Fibroblast of pulmonary artery (primary cell): ENCODE measurements around the gene AIF1.

Source experiments
- DNase-seq: peaks from one replicate; pipeline ENCODE4 v3.0.0-alpha.2; 2010; ENCODE audit warnings: low read depth
- H3K4me3 ChIP-seq: replicated peaks from 2 replicates; pipeline ENCODE4 v1.5.1; 2011; ENCODE audit warnings: low read depth, mild to moderate bottlenecking, control low read depth, low read length, moderate library complexity
- TF ChIP-seq, protein P1 (sequence below): IDR thresholded peaks from 2 replicates; pipeline ENCODE4 v1.5.1; 2011; ENCODE audit warnings: mild to moderate bottlenecking, control low read depth, low read length, inconsistent platforms; ENCODE audit errors: missing control alignments

The AIF1 gene

DNA sequence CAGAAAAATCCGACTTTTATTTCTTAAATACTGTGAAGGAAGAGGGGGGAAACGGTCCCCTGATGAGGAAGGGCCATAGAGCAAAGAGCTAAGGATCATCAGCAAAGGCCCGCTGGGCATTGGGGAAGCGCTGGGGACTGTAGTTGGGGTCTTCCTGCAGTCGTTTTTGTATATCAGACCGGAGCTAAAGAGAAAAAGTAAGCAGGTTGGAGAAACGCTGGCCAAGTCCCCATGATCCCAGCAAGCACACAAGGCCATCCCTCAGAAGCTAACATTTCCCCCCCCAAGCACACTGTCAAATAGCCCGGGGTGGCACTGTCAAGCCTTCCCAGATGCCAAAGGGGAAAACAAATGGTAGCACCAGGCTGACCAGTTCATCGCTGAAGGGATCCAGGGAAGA, 24.0 kb downstream of the AIF1 start:
- no peak overlapping the region for H3K4me3 ChIP-seq
- TF ChIP-seq, protein P1, sequence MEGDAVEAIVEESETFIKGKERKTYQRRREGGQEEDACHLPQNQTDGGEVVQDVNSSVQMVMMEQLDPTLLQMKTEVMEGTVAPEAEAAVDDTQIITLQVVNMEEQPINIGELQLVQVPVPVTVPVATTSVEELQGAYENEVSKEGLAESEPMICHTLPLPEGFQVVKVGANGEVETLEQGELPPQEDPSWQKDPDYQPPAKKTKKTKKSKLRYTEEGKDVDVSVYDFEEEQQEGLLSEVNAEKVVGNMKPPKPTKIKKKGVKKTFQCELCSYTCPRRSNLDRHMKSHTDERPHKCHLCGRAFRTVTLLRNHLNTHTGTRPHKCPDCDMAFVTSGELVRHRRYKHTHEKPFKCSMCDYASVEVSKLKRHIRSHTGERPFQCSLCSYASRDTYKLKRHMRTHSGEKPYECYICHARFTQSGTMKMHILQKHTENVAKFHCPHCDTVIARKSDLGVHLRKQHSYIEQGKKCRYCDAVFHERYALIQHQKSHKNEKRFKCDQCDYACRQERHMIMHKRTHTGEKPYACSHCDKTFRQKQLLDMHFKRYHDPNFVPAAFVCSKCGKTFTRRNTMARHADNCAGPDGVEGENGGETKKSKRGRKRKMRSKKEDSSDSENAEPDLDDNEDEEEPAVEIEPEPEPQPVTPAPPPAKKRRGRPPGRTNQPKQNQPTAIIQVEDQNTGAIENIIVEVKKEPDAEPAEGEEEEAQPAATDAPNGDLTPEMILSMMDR: no peak
- DNase-seq: no peak

DNA sequence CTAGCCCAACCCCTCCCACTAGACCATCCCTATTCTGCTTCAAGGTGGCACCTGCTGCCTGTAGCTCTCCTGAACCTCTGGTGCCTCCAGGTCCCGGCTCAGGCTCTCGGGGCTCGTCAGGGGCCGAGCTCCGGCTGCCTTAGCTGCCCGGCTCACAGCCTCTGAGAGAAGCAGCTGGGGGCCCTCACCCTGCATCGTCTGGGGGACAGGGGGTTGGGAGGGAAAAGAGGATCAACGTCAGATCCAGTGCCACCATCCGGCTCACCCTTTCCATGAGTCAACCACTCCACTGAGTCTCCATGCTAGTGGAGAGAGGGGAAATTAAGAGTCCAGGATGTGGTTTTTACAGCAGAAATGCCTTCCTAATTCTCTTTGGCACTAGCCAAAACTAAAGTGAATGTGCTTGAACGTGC, 24.4 kb downstream of the AIF1 start:
- no peak overlapping the region for H3K4me3 ChIP-seq
- DNase-seq: no peak
- TF ChIP-seq, protein P1: no peak

DNA sequence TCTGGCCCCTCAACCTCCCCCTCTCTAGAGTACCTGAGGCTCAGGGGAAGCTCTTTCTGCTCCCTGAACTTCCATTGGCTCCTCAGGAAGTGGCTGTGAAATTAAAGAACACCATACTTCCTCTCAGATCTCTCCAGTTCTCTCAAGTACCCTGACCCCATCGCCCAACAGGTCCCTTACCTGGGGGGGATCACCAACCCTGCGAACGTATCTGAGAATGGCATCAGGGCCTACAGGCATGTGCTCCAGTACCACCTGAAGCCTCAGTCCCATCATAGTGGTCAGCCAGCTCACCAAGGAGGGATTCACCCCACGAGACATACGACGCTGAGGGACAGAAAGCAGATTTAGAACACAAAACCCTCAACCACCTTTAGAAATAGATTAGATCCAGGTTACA, 25.6 kb downstream of the AIF1 start:
- H3K4me3 ChIP-seq: no peak overlapping the region
- TF ChIP-seq, protein P1: no peak
- no peak for DNase-seq

DNA sequence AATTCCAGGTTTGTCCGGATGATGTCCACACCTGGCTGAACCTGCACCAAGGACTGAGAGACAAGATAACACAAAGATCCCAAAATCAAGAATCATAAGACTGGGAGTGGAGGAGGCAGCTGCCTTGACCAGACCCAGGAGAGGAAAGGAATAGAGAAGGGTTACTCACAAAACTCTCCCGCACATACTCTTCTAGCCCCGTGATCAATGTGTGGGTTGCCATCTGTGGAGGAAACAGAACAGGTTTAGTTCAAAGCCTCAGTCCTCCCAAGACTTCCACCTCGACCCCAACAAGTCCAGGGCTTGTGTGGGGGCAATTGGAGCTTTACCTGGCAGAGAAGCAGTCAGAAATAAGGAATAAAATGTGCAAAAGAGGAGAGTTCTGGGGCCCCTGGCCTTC, 26.3 kb downstream of the AIF1 start:
- TF ChIP-seq, protein P1: no peak
- no peak for DNase-seq
- no peak overlapping the region for H3K4me3 ChIP-seq

DNA sequence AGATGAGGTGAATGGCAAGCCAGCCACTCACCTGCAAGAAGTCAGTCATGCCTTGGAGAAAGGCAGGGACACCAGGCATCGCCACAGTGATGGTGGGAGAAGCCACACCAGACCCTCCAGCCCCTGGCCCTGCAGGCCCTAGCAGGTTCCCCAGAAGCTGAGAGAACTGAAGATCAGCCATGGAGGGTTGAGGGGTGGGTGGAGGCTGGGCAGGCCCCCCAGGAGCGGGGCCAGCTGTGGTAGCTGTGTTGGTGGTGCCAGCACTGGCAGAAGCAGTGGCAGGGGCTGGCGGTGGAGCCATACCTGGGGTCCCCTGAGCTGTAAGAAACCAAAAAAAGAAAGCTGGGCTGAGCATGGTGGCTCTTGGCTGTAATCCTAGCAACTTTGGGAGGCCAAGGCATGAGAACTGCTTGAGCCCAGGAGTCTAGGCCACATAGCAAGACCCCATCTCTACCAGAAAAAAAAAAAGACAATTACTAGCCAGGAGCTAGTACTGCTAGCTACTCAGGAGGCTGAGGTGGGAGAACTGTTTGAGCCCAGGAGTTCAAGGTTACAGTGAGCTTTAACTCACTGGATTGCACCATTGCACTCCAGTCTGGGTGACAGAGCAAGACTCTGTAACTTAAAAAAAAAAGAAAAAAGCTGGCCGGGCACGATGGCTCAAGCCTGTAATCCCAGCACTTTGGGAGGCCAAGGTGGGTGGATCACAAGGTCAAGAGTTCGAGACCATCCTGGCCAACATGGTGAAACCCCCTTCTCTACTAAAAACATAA, 27.9 kb downstream of the AIF1 start:
- TF ChIP-seq, protein P1: no peak
- no peak for DNase-seq
- H3K4me3 ChIP-seq: no peak overlapping the region

DNA sequence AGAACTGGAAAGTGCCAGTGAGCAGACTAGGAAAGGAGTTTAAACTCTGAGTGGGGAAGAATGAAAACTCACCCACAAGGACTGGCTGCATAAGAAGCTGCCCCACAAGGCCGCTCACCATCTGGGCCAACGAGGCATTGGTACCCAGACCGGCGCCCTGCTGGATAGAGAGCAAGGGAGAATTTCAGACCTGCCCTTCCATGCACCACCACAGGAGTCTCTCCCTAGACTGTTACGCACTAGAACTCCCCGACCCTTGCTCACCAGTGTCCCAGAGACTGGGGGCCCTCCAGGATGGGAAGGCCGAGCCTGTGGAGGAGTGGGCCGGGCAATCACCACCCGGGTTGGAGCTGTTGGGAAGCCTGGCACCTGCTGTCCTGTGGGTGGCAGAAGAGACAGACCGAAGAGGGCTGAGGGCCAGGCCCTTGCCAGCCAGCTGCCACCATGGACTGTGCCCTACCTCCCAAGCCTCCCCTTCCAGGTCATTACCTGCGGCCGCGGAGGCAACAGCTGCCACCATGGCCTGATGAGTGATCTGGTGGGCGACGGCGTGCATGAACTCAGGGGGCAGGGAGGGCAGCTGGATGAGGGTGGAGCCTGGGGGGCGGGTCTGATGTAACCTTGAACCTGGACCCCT, 28.9 kb downstream of the AIF1 start:
- DNase-seq: no peak
- no peak overlapping the region for H3K4me3 ChIP-seq
- TF ChIP-seq, protein P1: no peak
